ENCODE measurements around the gene UPF2. TPM values are rescaled to one million over a fixed set of nuclear protein-coding genes. Genes with fewer than 3 reads are reported as not detected.
A peak's percentile ranks its signal among the peaks of the same experiment; 100 is the strongest.

Gene UPF2
- total RNA-seq, 1 donor from 2014 or later, result 21.6 TPM

GRCh38 chr10:12042409-12042796, 206 bp downstream of the UPF2 start:
- DNase-seq (ENCODE audit: extremely low spot score in 2 of 2), result no peak
- peak in 1 of 2 donors; percentile 42 for TF ChIP-seq POLR2A (IDR thresholded peaks at IDR 0.05)
- no peak for TF ChIP-seq POLR2AphosphoS5 (IDR thresholded peaks at IDR 0.05; ENCODE audit: insufficient read depth in 1 of 2, low read depth in 1 of 2)
- TF ChIP-seq CTCF (IDR thresholded peaks at IDR 0.05), result no peak

GRCh38 chr10:12041766-12042408, 722 bp downstream of the UPF2 start:
- no peak for TF ChIP-seq POLR2A (IDR thresholded peaks at IDR 0.05)
- TF ChIP-seq POLR2AphosphoS5 (IDR thresholded peaks at IDR 0.05; ENCODE audit: insufficient read depth in 1 of 2, low read depth in 1 of 2), result no peak
- TF ChIP-seq CTCF (IDR thresholded peaks at IDR 0.05), result no peak
- intact Hi-C loops (cut with DNase I), result no loop called here
- Histone ChIP-seq H3K4me1 (peaks cover 21% of the 10 kb centered on the region), H3K4me3 (peak overlapping the region; percentile 96 to 99), H3K27ac (peak overlapping the region; percentile 95), H3K9me3 (no peaks in the 10 kb centered on the region), H3K27me3 (no peaks in the 10 kb centered on the region), H3K36me3 (no peaks in the 10 kb centered on the region)
- no peak for DNase-seq (ENCODE audit: extremely low spot score in 2 of 2)

More at GRCh38 chr10:12042409-12042796, 206 bp downstream of the UPF2 start:
- peaks cover 21% of the 10 kb centered on the region for H3K4me1 ChIP-seq
- H3K27me3 ChIP-seq, result no peaks in the 10 kb centered on the region
- peak overlapping the region; percentile 96 to 99 for H3K4me3 ChIP-seq
- H3K27ac ChIP-seq, result peak overlapping the region; percentile 95
- H3K36me3 ChIP-seq, result no peaks in the 10 kb centered on the region
- H3K9me3 ChIP-seq, result no peaks in the 10 kb centered on the region
- intact Hi-C loops (cut with DNase I), result no loop called here

- Histone ChIP-seq H3K36me3 (peaks cover 0 to 25% of the 10 kb centered on the region in 2 donors), H3K4me1 (peaks cover 12% of the 10 kb centered on the region), H3K9me3 (no peaks in the 10 kb centered on the region), H3K4me3 (no peak overlapping the region), H3K27me3 (no peaks in the 10 kb centered on the region), H3K27ac (no peak overlapping the region)
- TF ChIP-seq POLR2A (IDR thresholded peaks at IDR 0.05) (no peak), CTCF (IDR thresholded peaks at IDR 0.05) (no peak), POLR2AphosphoS5 (IDR thresholded peaks at IDR 0.05; ENCODE audit: insufficient read depth in 1 of 2, low read depth in 1 of 2) (no peak)
- intact Hi-C loops (cut with DNase I), result no loop called here
- DNase-seq (ENCODE audit: extremely low spot score in 2 of 2), result no peak
These were observed 6.4 kb downstream of the UPF2 start for GRCh38 chr10:12036073-12036655.

- no peak for DNase-seq (ENCODE audit: extremely low spot score in 2 of 2)
- H3K36me3 ChIP-seq, result peaks cover 0 to 43% of the 10 kb centered on the region in 2 donors
- H3K27ac ChIP-seq, result no peak overlapping the region
- intact Hi-C loops (cut with DNase I), result no loop called here
- no peaks in the 10 kb centered on the region for H3K9me3 ChIP-seq
- no peak overlapping the region for H3K4me3 ChIP-seq
- H3K4me1 ChIP-seq, result no peaks in the 10 kb centered on the region
- no peaks in the 10 kb centered on the region for H3K27me3 ChIP-seq
- TF ChIP-seq POLR2AphosphoS5 (IDR thresholded peaks at IDR 0.05; ENCODE audit: insufficient read depth in 1 of 2, low read depth in 1 of 2) (no peak), POLR2A (IDR thresholded peaks at IDR 0.05) (no peak), CTCF (IDR thresholded peaks at IDR 0.05) (no peak)
These were observed 11.2 kb downstream of the UPF2 start for GRCh38 chr10:12031404-12031803.

- no peaks in the 10 kb centered on the region for H3K4me1 ChIP-seq
- H3K36me3 ChIP-seq, result peaks cover 0 to 20% of the 10 kb centered on the region in 2 donors
- intact Hi-C loops (cut with DNase I), result no loop called here
- no peaks in the 10 kb centered on the region for H3K27me3 ChIP-seq
- no peak for DNase-seq (ENCODE audit: extremely low spot score in 2 of 2)
- H3K4me3 ChIP-seq, result no peak overlapping the region
- TF ChIP-seq CTCF (IDR thresholded peaks at IDR 0.05) (no peak), POLR2AphosphoS5 (IDR thresholded peaks at IDR 0.05; ENCODE audit: insufficient read depth in 1 of 2, low read depth in 1 of 2) (no peak), POLR2A (IDR thresholded peaks at IDR 0.05) (no peak)
- H3K27ac ChIP-seq, result no peak overlapping the region
- H3K9me3 ChIP-seq, result no peaks in the 10 kb centered on the region
These were observed 15.1 kb downstream of the UPF2 start for GRCh38 chr10:12027539-12027938.
